Tibial artery (tissue), 4 donors: ENCODE results near the gene RNF187.

ENCODE experiments used
- DNase-seq, 2 donors: peaks; one replicate each; pipeline ENCODE4 v3.0.0-alpha.2; 2019
- H3K27ac ChIP-seq, 2 donors: fragments of 200-600 bp; sonication (generic) in 1 of 2; 1 replicate in 1 of 2; 2 replicates in 1 of 2; pipeline ENCODE4 v1.5.1; 2018 to 2019; ENCODE audit warnings: mild to moderate bottlenecking in 1 of 2
- H3K27me3 ChIP-seq, 2 donors: fragments of 200-600 bp; sonication (generic) in 1 of 2; one replicate each; pipeline versions ENCODE4 v1.5.1 to v1.6.0; 2016 to 2019
- H3K36me3 ChIP-seq, 3 donors: fragments of 200-600 bp; sonication (generic) in 2 of 3; one replicate each; pipeline ENCODE4 v1.5.1; 2016 to 2019; ENCODE audit warnings: mild to moderate bottlenecking in 2 of 3
- H3K4me1 ChIP-seq, 4 donors: fragments of 200-600 bp; sonication (generic) in 2 of 4; 1 replicate in 3 of 4; 2 replicates in 1 of 4; pipeline ENCODE4 v1.5.1; 2016 to 2019
- H3K4me3 ChIP-seq, 2 donors: fragments of 200-600 bp; sonication (generic) in 1 of 2; 1 replicate in 1 of 2; 2 replicates in 1 of 2; pipeline ENCODE4 v1.5.1; 2018 to 2019; ENCODE audit warnings: mild to moderate bottlenecking in 2 of 2
- H3K9me3 ChIP-seq, 3 donors: fragments of 200-600 bp; sonication (generic) in 1 of 3; one replicate each; pipeline ENCODE4 v1.5.1; 2016 to 2019
- CTCF ChIP-seq, 2 experiments: fragments of 200-600 bp in 1 of 2; fragments of 450-650 bp in 1 of 2; IDR thresholded peaks; one replicate each; pipeline ENCODE4 v1.5.1; 2017 to 2019; ENCODE audit warnings: antibody characterized with exemption in 2 of 2, mild to moderate bottlenecking in 1 of 2, moderate library complexity in 1 of 2
- intact Hi-C: fragments of 100-400 bp; cut with DNase I; formaldehyde crosslinking; loops from one replicate; pipeline ENCODE4 v1.15.0; 2023; ENCODE audit warnings: low total_unique reads

RNF187 gene

GRCh38 chr1:228512781-228513198 lies 25.6 kb downstream of the RNF187 start:
- no peaks in the 10 kb centered on the region for H3K4me1 ChIP-seq
- H3K27ac ChIP-seq, result no peak overlapping the region
- H3K9me3 ChIP-seq, result no peaks in the 10 kb centered on the region
- intact Hi-C loops, result no loop called here
- H3K36me3 ChIP-seq, result no peaks in the 10 kb centered on the region
- no peak overlapping the region for H3K4me3 ChIP-seq
- TF ChIP-seq CTCF (IDR thresholded peaks at IDR 0.05), result no peak
- H3K27me3 ChIP-seq, result peaks cover 0 to 14% of the 10 kb centered on the region in 2 donors
- DNase-seq, result peak in 1 of 2 donors; percentile 31

GRCh38 chr1:228513236-228513900 lies 26.2 kb downstream of the RNF187 start:
- no peak overlapping the region for H3K27ac ChIP-seq
- H3K4me1 ChIP-seq, result no peaks in the 10 kb centered on the region
- H3K27me3 ChIP-seq, result peaks cover 0 to 9% of the 10 kb centered on the region in 2 donors
- no peak overlapping the region for H3K4me3 ChIP-seq
- intact Hi-C loops, result no loop called here
- DNase-seq, result peak in 1 of 2 donors; percentile 33
- H3K36me3 ChIP-seq, result no peaks in the 10 kb centered on the region
- no peaks in the 10 kb centered on the region for H3K9me3 ChIP-seq
- TF ChIP-seq CTCF (IDR thresholded peaks at IDR 0.05), result no peak

- no peak overlapping the region for H3K4me3 ChIP-seq
- no peaks in the 10 kb centered on the region for H3K4me1 ChIP-seq
- no peak for TF ChIP-seq CTCF (IDR thresholded peaks at IDR 0.05)
- H3K27ac ChIP-seq, result no peak overlapping the region
- no peaks in the 10 kb centered on the region for H3K9me3 ChIP-seq
- intact Hi-C loops, result no loop called here
- no peaks in the 10 kb centered on the region for H3K36me3 ChIP-seq
- H3K27me3 ChIP-seq, result peaks cover 0 to 5% of the 10 kb centered on the region in 2 donors
- peak in 1 of 2 donors; percentile 12 for DNase-seq
Measured at GRCh38 chr1:228514421-228514820, 27.2 kb downstream of the RNF187 start.

- peak; percentile 61 to 64 for TF ChIP-seq CTCF (IDR thresholded peaks at IDR 0.05)
- no peaks in the 10 kb centered on the region for H3K4me1 ChIP-seq
- DNase-seq, result peak in 1 of 2 donors; percentile 7
- no peaks in the 10 kb centered on the region for H3K9me3 ChIP-seq
- intact Hi-C loops, result no loop called here
- H3K36me3 ChIP-seq, result no peaks in the 10 kb centered on the region
- H3K27ac ChIP-seq, result no peak overlapping the region
- H3K27me3 ChIP-seq, result peaks cover 0 to 5% of the 10 kb centered on the region in 2 donors
- no peak overlapping the region for H3K4me3 ChIP-seq
Measured at GRCh38 chr1:228515200-228515834, 28.1 kb downstream of the RNF187 start.

- Histone ChIP-seq H3K9me3 (no peaks in the 10 kb centered on the region), H3K4me3 (no peak overlapping the region), H3K27me3 (peaks cover 0 to 5% of the 10 kb centered on the region in 2 donors), H3K36me3 (no peaks in the 10 kb centered on the region), H3K4me1 (no peaks in the 10 kb centered on the region), H3K27ac (no peak overlapping the region)
- TF ChIP-seq CTCF (IDR thresholded peaks at IDR 0.05), result no peak
- no peak for DNase-seq
- intact Hi-C loops, result no loop called here
Measured at GRCh38 chr1:228517655-228518054, 30.5 kb downstream of the RNF187 start.
